ENCODE measurements around the gene TMEM131L. TPM values are rescaled to one million over a fixed set of nuclear protein-coding genes. Genes with fewer than 3 reads are reported as not detected.
"Not testable (repeated sequence)": the region's sequence is repeated elsewhere in the genome, so short reads cannot be mapped to it uniquely, and the experiment has no call there.

Gene TMEM131L
- total RNA-seq, 6 experiments from 2014 or later: 7.7 to 8.9 (median 8.0) TPM

DNA sequence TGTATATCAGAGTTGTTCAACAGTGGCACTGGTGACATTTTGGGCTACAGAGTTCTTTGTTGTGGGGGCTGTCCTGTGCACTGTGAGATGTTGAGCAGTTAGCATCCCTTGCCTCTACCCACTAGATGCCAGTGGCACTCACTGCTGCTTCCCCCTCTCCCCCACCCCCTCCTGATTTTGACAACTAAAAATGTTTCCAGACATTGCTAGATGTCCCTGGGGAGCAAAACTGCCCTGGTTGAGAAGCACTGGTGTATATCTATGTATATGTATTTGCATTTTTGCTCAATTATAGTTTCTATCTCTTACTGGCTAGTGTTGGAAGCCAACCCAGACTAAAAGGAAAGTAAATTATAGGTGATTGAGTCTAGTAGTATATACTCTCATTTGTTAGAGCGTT is 2.4 kb downstream of the TMEM131L start:
- Mint-ChIP-seq H3K36me3 (ENCODE audit: low read depth) (no peaks in the 10 kb centered on the region; the same call in 1 of the 2 replicates), H3K27ac (no peak overlapping the region), H3K9me3 (no peaks in the 10 kb centered on the region), H3K4me1 (ENCODE audit: low read depth) (peaks cover 50% of the 10 kb centered on the region), H3K27me3 (ENCODE audit: insufficient read depth) (0 out of 2 replicates have a peak, but pooled peaks cover 2% of the 10 kb centered on the region), H3K4me3 (peak overlapping the region; percentile 60)
- TF ChIP-seq, protein P1, sequence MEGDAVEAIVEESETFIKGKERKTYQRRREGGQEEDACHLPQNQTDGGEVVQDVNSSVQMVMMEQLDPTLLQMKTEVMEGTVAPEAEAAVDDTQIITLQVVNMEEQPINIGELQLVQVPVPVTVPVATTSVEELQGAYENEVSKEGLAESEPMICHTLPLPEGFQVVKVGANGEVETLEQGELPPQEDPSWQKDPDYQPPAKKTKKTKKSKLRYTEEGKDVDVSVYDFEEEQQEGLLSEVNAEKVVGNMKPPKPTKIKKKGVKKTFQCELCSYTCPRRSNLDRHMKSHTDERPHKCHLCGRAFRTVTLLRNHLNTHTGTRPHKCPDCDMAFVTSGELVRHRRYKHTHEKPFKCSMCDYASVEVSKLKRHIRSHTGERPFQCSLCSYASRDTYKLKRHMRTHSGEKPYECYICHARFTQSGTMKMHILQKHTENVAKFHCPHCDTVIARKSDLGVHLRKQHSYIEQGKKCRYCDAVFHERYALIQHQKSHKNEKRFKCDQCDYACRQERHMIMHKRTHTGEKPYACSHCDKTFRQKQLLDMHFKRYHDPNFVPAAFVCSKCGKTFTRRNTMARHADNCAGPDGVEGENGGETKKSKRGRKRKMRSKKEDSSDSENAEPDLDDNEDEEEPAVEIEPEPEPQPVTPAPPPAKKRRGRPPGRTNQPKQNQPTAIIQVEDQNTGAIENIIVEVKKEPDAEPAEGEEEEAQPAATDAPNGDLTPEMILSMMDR (IDR thresholded peaks at IDR 0.05): no peak
- DNase-seq: no peak

- Mint-ChIP-seq H3K4me1 (ENCODE audit: low read depth) (peaks cover 48% of the 10 kb centered on the region), H3K27ac (no peak overlapping the region), H3K9me3 (no peaks in the 10 kb centered on the region), H3K4me3 (peak overlapping the region; percentile 60; the same call in 1 of the 2 replicates), H3K36me3 (ENCODE audit: low read depth) (peaks cover under 1% of the 10 kb centered on the region), H3K27me3 (ENCODE audit: insufficient read depth) (0 out of 2 replicates have a peak, but pooled peaks cover 2% of the 10 kb centered on the region)
- DNase-seq: no peak
- TF ChIP-seq, protein P1 (IDR thresholded peaks at IDR 0.05): no peak
Measured at GRCh38 chr4:153469031-153469430, 2.9 kb downstream of the TMEM131L start.

GRCh38 chr4:153471071-153471697 is 5.0 kb downstream of the TMEM131L start:
- H3K27me3 Mint-ChIP-seq (ENCODE audit: insufficient read depth): not testable (repeated sequence)

GRCh38 chr4:153471698-153472093 is 5.5 kb downstream of the TMEM131L start:
- no peak for DNase-seq
- H3K27ac Mint-ChIP-seq: no peak overlapping the region
- 0 out of 2 replicates have a peak, but pooled peaks cover 2% of the 10 kb centered on the region for H3K27me3 Mint-ChIP-seq (ENCODE audit: insufficient read depth)
- H3K4me3 Mint-ChIP-seq: no peak overlapping the region
- no peaks in the 10 kb centered on the region for H3K9me3 Mint-ChIP-seq
- TF ChIP-seq, protein P1 (IDR thresholded peaks at IDR 0.05): no peak
- peaks cover 38% of the 10 kb centered on the region for H3K4me1 Mint-ChIP-seq (ENCODE audit: low read depth)
- peaks cover 11% of the 10 kb centered on the region for H3K36me3 Mint-ChIP-seq (ENCODE audit: low read depth)

More at GRCh38 chr4:153471071-153471697, 5.0 kb downstream of the TMEM131L start:
- H3K4me1 Mint-ChIP-seq (ENCODE audit: low read depth): peaks cover 38% of the 10 kb centered on the region
- H3K27ac Mint-ChIP-seq, DNase-seq, H3K9me3 Mint-ChIP-seq, H3K4me3 Mint-ChIP-seq: not testable (repeated sequence)
- peaks cover 11% of the 10 kb centered on the region for H3K36me3 Mint-ChIP-seq (ENCODE audit: low read depth)

DNA sequence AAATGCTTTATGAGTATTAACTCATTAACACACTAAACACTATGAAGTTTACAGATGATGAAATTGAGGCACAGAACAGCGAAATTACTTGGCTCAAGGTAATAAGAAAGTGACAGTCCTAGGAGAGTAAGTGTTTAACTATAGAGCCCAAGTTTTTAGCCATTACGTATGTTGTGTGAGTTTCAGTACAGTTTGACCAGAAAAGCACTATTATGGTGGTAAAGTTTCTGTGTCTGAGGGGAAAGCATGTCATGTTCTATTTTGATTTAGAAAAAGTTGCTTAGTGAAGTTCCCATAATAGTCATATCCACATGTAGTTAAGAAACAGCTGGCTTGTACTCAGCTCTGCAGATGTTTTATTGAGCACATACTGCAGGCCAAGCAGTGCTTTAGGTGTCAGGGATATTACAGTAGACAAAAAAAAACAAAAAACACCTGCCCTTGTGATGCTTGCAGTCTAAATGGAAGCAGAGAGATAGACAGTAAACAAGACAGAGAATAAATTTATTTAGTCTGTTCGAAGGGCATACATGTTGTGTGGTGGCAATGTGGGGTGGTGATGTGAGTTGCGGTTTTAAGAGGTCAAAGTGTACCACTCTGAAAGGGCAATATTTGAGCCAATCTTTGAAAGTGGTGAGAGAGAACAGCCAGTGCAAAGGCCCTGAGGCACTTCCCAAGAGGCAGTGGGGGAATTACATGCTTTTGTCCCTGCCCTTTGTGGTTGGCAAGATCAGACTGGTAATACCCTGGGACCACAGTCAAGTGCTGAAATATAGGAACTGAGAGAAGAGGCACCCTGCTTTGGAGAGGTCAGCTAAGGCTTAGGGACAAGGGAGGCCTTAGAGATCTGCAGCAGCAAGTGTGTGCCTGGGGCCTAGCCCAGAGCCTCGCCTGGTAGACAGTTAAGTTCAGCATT is 6.2 kb downstream of the TMEM131L start:
- Mint-ChIP-seq H3K4me1 (ENCODE audit: low read depth) (peaks cover 36% of the 10 kb centered on the region), H3K9me3 (no peaks in the 10 kb centered on the region), H3K27ac (no peak overlapping the region), H3K27me3 (ENCODE audit: insufficient read depth) (no peaks in the 10 kb centered on the region; the same call in 1 of the 2 replicates), H3K4me3 (no peak overlapping the region), H3K36me3 (ENCODE audit: low read depth) (peaks cover 11% of the 10 kb centered on the region)
- TF ChIP-seq, protein P1 (IDR thresholded peaks at IDR 0.05): no peak
- no peak for DNase-seq

Measured in HFFc6 (cell line).